TTC549 (cell line): Measurements from ENCODE around the gene RPS6KA4.
A peak's percentile ranks its signal among the peaks of the same experiment; 100 is the strongest.

Experiments
- FAIRE-seq: peaks from 2 replicates; lab custom pipeline; 2012; peaks lifted over from hg19 to GRCh38; lab: Jason Lieb, UNC

RPS6KA4 gene

DNA sequence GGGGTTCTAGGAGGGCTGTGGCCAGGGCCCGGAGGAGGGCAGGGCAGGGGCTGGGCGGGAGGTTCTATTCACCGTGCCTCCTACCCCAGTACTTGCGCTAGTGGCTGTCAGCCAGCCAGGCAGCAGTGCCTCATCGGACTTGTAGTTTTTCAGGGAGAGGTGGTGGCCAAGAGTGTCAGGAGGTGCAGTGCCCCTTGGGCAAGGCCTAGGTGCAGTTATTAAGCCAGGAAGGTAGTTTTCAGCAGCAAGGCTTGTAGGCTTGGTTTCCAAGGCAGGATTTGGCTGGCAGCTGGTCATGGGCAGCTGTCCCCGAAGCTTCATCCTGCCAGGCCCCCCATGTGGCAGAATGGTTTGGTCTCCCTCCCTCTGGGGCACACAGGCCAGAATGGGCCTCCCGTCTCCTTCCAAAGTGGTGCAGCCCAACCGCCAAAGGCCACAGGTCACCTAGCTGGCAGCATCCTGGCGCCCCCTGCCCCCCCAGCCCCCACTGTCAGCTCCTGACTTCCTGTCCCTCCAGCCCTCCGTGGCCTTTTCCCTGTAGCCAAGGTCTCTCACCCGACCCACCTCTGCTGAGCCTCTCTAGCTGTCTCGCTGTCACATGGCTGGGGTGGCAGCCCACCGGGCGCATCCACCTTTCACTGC, 10.5 kb upstream of the RPS6KA4 start:
- no peak for FAIRE-seq

GRCh38 chr11:64349025-64349387, 10.0 kb upstream of the RPS6KA4 start:
- no peak for FAIRE-seq

GRCh38 chr11:64349404-64349803, 9.6 kb upstream of the RPS6KA4 start:
- FAIRE-seq, result no peak

GRCh38 chr11:64351136-64351631, 7.8 kb upstream of the RPS6KA4 start:
- no peak for FAIRE-seq

- FAIRE-seq, result no peak
Measured at GRCh38 chr11:64352099-64352994, 6.6 kb upstream of the RPS6KA4 start.

- FAIRE-seq, result no peak
Measured at GRCh38 chr11:64352995-64353714, 5.8 kb upstream of the RPS6KA4 start.

- no peak for FAIRE-seq
Measured at GRCh38 chr11:64353715-64354506, 5.1 kb upstream of the RPS6KA4 start.

- FAIRE-seq, result no peak
Measured at GRCh38 chr11:64355078-64355940, 3.7 kb upstream of the RPS6KA4 start.

DNA sequence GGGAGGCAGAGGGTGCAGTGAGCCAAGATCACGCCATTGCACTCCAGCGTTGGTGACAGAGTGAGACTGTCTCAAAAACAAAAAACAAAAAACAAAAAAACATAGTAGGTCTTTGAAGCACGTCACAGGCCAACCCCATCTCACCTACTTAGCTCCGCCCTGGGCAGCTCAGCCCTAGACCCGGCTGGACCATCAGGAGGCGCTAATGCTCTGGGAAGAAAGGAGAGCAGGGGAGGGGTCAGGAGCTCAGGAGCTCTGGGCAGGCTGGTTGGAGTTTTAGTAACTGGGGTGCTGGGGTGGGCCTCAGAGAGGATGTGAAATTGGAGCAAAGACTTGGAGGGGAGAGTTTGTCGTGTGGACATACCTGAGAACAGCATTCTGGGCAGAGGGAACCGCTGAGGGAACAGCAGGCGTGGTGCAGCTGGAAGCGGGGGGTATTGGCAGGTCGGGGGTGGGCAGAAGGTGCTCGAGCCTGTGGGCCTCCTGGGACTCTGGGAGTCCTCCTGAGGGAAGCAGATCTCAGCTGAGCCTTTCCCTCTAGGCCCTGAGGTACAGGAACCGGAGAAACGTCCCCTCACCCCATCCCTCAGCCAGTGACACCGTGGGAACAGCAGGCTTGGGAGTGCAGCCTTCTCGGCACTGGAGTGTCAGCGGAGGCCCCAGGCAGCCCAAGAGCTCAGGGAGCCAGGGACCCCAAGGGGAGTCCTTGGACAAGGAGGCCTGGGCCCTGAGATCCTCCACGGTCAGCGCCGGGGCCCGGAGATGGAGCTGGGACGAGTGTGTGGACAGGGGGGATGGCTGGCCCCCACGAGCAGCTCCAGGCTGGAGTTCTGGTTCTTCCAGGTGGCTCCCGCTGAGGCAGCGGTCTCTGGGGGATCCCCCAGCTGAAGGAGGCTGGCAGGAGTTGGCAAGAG, 2.2 kb upstream of the RPS6KA4 start:
- FAIRE-seq, result peak; percentile 25

DNA sequence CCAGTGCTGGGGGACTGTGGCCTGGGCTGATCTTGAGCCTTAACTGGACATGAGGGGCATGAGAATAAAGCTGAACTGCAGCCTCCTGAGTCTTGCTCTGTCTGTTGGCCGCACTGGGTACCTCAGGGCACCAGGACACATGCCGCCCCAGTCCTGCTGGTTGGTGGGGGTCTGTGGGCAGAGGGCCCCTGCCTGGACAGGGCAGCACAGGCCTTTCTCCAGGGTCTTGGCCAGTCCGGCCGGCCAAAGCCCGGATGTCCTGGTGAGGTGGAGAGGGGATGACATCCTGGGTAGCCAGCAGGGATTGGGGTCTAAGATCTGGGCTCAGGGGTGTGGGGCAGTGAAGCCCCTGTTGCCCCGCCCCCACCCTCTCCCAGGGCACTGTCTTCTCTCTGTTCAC, 1.5 kb upstream of the RPS6KA4 start:
- no peak for FAIRE-seq

GRCh38 chr11:64357904-64358535, 942 bp upstream of the RPS6KA4 start:
- FAIRE-seq, result no peak

- FAIRE-seq, result no peak
Measured at GRCh38 chr11:64358536-64358906, 441 bp upstream of the RPS6KA4 start.

GRCh38 chr11:64359712-64360445, 917 bp downstream of the RPS6KA4 start:
- no peak for FAIRE-seq

DNA sequence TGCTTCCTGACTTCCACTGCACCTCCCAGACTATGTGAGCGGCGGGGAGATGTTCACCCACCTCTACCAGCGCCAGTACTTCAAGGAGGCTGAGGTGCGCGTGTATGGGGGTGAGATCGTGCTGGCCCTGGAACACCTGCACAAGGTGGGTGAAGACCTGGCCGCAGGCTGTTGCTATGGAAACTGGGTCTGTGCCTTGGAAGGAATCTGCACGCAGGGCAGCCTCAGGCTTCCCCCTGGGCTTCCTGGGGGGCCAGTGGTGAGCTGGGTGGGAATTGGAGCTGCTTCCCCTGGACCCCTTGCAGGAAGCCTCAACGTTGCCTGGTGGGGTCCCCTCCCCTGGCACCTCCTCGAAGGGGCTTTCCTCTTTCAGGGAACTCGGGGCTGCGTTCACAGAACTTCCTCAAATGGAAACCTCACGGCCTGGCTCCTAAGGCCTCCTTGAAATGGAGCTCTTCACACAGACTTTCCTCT, 1.5 kb downstream of the RPS6KA4 start:
- no peak for FAIRE-seq

DNA sequence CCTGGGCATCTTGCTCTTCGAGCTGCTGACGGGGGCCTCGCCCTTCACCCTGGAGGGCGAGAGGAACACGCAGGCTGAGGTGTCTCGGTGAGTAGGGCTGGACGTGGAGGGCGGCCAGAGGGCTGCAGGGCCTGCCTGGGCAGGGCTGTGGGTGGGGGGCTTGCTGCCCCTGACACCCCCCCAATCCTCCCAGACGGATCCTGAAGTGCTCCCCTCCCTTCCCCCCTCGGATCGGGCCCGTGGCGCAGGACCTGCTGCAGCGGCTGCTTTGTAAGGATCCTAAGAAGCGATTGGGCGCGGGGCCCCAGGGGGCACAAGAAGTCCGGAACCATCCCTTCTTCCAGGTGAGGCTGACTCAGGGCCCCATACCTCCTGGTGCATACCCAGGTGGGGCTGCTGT, 2.7 kb downstream of the RPS6KA4 start:
- no peak for FAIRE-seq

DNA sequence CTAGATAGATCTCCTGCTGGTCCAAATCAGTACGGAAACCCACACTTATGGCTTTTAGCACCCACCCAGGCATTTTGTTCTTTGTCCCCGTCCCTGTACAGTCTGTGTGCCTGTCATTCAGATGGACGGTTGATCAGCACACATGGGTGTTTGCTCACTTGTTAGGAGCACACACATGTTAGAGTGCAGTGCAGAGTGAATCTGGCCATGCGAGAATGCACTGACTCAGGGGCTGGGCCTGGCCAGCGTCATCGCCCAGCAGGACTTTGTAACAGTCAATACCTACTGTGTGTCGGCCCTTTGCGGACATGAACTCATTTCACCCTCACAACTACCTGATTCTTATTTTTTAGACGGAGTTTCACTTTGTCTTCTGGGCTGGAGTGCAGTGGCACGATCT, 3.4 kb downstream of the RPS6KA4 start:
- FAIRE-seq, result no peak

- no peak for FAIRE-seq
Measured at GRCh38 chr11:64364435-64364834, 5.5 kb downstream of the RPS6KA4 start.

- FAIRE-seq, result no peak
Measured at GRCh38 chr11:64364911-64365310, 5.9 kb downstream of the RPS6KA4 start.

DNA sequence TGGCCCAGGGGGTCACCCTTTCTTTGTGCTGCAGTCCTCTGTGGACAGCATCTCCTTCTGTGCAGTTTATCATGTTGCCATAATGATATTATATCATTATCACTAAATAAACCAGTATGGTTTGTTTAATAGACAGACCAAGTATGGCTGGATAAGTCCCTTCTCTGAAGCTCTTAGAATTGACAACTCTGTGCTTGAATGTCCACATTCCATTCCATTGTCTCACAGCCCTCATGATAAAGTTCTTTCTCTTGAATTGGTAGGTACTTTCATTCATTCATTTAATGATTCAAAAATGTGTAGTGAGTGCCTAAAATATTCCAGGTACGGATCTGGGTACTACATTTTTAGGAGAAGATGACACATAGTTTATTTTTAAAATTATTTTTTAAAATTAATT, 7.8 kb downstream of the RPS6KA4 start:
- no peak for FAIRE-seq
